WTC11 (cell line): ENCODE data around the gene MTCL1. TPM values are rescaled to one million over a fixed set of nuclear protein-coding genes. Genes with fewer than 3 reads are reported as not detected.

Experiments
- ATAC-seq: fragments of 200-7000 bp; cut with Tn5 transposase; 2 replicates; pipeline ENCODE4 v1.10.0; 2021; ENCODE audit warnings: mild to moderate bottlenecking, moderate library complexity
- CTCF ChIA-PET: fragments of 300-600 bp; sonication (Branson Sonifier 250); formaldehyde crosslinking; loops from one replicate; lab custom pipeline; 2021; ENCODE audit warnings: antibody characterized with exemption; lab: Charles Lee
- POLR2A ChIA-PET: fragments of 350-600 bp; sonication (Branson Sonifier 250); formaldehyde crosslinking; loops from one replicate; lab custom pipeline; 2021; ENCODE audit warnings: antibody characterized with exemption; lab: Charles Lee
- DNase-seq: peaks from one replicate; pipeline ENCODE4 v3.0.0; 2021; ENCODE audit warnings: low spot score
- H3K27ac Mint-ChIP-seq: 2 replicates; pipeline ENCODE4 v1.8.0; 2021; ENCODE audit warnings: mixed read lengths
- H3K27me3 Mint-ChIP-seq: 2 replicates; pipeline ENCODE4 v1.8.0; 2021; ENCODE audit warnings: low read depth, mild to moderate bottlenecking, moderate library complexity, mixed read lengths
- H3K36me3 Mint-ChIP-seq: 2 replicates; pipeline ENCODE4 v1.8.0; 2021; ENCODE audit warnings: mixed read lengths
- H3K4me1 Mint-ChIP-seq: 2 replicates; pipeline ENCODE4 v1.8.0; 2022; ENCODE audit warnings: mixed read lengths
- H3K4me3 Mint-ChIP-seq: 2 replicates; pipeline ENCODE4 v1.8.0; 2021; ENCODE audit warnings: mild to moderate bottlenecking, moderate library complexity, mixed read lengths
- H3K9me3 Mint-ChIP-seq: 2 replicates; pipeline ENCODE4 v1.8.0; 2021; ENCODE audit warnings: mixed read lengths
- EMX1 ChIP-seq: fragments of 250-450 bp; sonication (Bioruptor Pico); IDR thresholded peaks from 2 replicates; pipeline ENCODE4 v1.8.0; 2021; ENCODE audit warnings: mild to moderate bottlenecking
- FOXK1 ChIP-seq: sonication (generic); formaldehyde crosslinking; IDR thresholded peaks from 2 replicates; pipeline ENCODE4 v1.8.0; 2022; ENCODE audit warnings: mild to moderate bottlenecking, moderate library complexity, missing genetic modification reagents
- FOXP1 ChIP-seq: sonication (generic); formaldehyde crosslinking; IDR thresholded peaks from 2 replicates; pipeline ENCODE4 v1.8.0; 2022; ENCODE audit warnings: missing genetic modification reagents, mild to moderate bottlenecking, moderate library complexity, borderline replicate concordance
- MYBL2 ChIP-seq: sonication (generic); formaldehyde crosslinking; IDR thresholded peaks from 2 replicates; pipeline ENCODE4 v1.8.1; 2023; ENCODE audit warnings: mild to moderate bottlenecking, moderate library complexity, missing genetic modification reagents
- NFATC4 ChIP-seq: fragments of 250-450 bp; sonication (Bioruptor Pico); IDR thresholded peaks from 2 replicates; pipeline ENCODE4 v1.9.0; 2021; ENCODE audit warnings: mild to moderate bottlenecking
- RORB ChIP-seq: fragments of 250-450 bp; sonication (Bioruptor Pico); IDR thresholded peaks from 2 replicates; pipeline ENCODE4 v1.9.0; 2021; ENCODE audit warnings: mild to moderate bottlenecking
- SOX15 ChIP-seq: fragments of 250-450 bp; sonication (Bioruptor Pico); IDR thresholded peaks from 2 replicates; pipeline ENCODE4 v1.9.0; 2021; ENCODE audit warnings: mild to moderate bottlenecking
- SP1 ChIP-seq: sonication (generic); formaldehyde crosslinking; conservative IDR thresholded peaks from 2 replicates; pipeline ENCODE4 v1.8.1; 2022; ENCODE audit warnings: missing genetic modification reagents
- TEAD1 ChIP-seq: sonication (generic); formaldehyde crosslinking; IDR thresholded peaks from 2 replicates; pipeline ENCODE4 v1.8.0; 2022; ENCODE audit warnings: mild to moderate bottlenecking, missing genetic modification reagents
- ZNF219 ChIP-seq: sonication (generic); formaldehyde crosslinking; IDR thresholded peaks from 2 replicates; pipeline ENCODE4 v1.8.0; 2023; ENCODE audit warnings: missing genetic modification reagents, mild to moderate bottlenecking, borderline replicate concordance
- ZNF423 ChIP-seq: fragments of 250-450 bp; sonication (Bioruptor Pico); IDR thresholded peaks from 2 replicates; pipeline ENCODE4 v2.1.2; 2022; ENCODE audit warnings: mild to moderate bottlenecking, moderate library complexity
- ZNF671 ChIP-seq: fragments of 250-450 bp; sonication (Bioruptor Pico); IDR thresholded peaks from 2 replicates; pipeline ENCODE4 v1.8.0; 2021; ENCODE audit warnings: mild to moderate bottlenecking
- total RNA-seq: library from RNA; stranded (reverse); gene quantifications from 3 replicates; pipeline ENCODE4 v1.2.3, GENCODE V29; 2021
- TF ChIP-seq, protein P1 (sequence below): fragments of 250-450 bp; sonication (Bioruptor Pico); IDR thresholded peaks from 2 replicates; pipeline ENCODE4 v1.9.0; 2021; ENCODE audit warnings: mild to moderate bottlenecking
- TF ChIP-seq, protein P2 (sequence below): sonication (generic); formaldehyde crosslinking; IDR thresholded peaks from 2 replicates; pipeline ENCODE4 v1.8.0; 2022; ENCODE audit warnings: missing genetic modification reagents
- TF ChIP-seq, protein P3 (sequence below): sonication (generic); formaldehyde crosslinking; IDR thresholded peaks from 2 replicates; pipeline ENCODE4 v1.8.0; 2022; ENCODE audit warnings: mild to moderate bottlenecking, missing genetic modification reagents
- TF ChIP-seq, protein P4 (sequence below): sonication (generic); formaldehyde crosslinking; IDR thresholded peaks from 2 replicates; pipeline ENCODE4 v1.8.0; 2022; ENCODE audit warnings: mild to moderate bottlenecking, missing genetic modification reagents
- TF ChIP-seq, protein P5 (sequence below): sonication (generic); formaldehyde crosslinking; IDR thresholded peaks from 2 replicates; pipeline ENCODE4 v1.8.0; 2022; ENCODE audit warnings: mild to moderate bottlenecking, missing genetic modification reagents
- TF ChIP-seq, protein P6 (sequence below): sonication (generic); formaldehyde crosslinking; IDR thresholded peaks from 2 replicates; pipeline ENCODE4 v1.8.1; 2023; ENCODE audit warnings: mild to moderate bottlenecking, missing genetic modification reagents

MTCL1 gene
- total RNA-seq, 1 experiment from 2014 or later = 64.3 TPM

DNA sequence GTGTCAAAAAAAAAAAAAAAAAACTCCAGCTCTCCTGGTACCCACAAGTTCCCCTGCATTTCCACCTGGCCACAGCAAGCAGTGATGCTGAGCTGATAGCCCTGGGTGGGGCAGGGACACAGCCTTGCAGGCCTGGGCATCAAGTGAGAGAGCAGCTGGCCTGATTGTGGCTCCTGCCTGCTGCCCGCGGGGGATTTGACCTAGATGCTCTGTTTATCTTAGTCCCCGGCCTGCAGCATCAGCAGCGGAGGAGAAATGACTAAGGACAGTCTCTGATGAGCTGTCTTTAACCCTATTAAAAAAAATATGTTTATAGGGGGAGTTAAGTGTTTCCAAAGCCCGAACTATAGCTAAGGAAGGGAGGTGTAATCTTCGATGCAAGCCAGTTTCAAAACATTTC is 102.6 kb downstream of the MTCL1 start:
- Mint-ChIP-seq H3K4me3 (no peak overlapping the region), H3K27ac (no peak overlapping the region), H3K27me3 (no peaks in the 10 kb centered on the region), H3K4me1 (peaks cover 7% of the 10 kb centered on the region), H3K36me3 (peaks cover 37% of the 10 kb centered on the region), H3K9me3 (no peaks in the 10 kb centered on the region)
- TF ChIP-seq TEAD1 (no peak), SOX15 (CRISPR knock-in tag) (no peak), SP1 (CRISPR knock-in tag) (no peak), MYBL2 (no peak), EMX1 (CRISPR knock-in tag) (no peak), NFATC4 (CRISPR knock-in tag) (no peak), ZNF423 (CRISPR knock-in tag) (no peak), RORB (CRISPR knock-in tag) (no peak), ZNF671 (CRISPR knock-in tag) (no peak), FOXP1 (CRISPR knock-in tag) (no peak), FOXK1 (CRISPR knock-in tag) (no peak), ZNF219 (no peak)
- TF ChIP-seq, protein P1, sequence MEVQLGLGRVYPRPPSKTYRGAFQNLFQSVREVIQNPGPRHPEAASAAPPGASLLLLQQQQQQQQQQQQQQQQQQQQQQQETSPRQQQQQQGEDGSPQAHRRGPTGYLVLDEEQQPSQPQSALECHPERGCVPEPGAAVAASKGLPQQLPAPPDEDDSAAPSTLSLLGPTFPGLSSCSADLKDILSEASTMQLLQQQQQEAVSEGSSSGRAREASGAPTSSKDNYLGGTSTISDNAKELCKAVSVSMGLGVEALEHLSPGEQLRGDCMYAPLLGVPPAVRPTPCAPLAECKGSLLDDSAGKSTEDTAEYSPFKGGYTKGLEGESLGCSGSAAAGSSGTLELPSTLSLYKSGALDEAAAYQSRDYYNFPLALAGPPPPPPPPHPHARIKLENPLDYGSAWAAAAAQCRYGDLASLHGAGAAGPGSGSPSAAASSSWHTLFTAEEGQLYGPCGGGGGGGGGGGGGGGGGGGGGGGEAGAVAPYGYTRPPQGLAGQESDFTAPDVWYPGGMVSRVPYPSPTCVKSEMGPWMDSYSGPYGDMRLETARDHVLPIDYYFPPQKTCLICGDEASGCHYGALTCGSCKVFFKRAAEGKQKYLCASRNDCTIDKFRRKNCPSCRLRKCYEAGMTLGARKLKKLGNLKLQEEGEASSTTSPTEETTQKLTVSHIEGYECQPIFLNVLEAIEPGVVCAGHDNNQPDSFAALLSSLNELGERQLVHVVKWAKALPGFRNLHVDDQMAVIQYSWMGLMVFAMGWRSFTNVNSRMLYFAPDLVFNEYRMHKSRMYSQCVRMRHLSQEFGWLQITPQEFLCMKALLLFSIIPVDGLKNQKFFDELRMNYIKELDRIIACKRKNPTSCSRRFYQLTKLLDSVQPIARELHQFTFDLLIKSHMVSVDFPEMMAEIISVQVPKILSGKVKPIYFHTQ (CRISPR knock-in tag) = no peak
- TF ChIP-seq, protein P2, sequence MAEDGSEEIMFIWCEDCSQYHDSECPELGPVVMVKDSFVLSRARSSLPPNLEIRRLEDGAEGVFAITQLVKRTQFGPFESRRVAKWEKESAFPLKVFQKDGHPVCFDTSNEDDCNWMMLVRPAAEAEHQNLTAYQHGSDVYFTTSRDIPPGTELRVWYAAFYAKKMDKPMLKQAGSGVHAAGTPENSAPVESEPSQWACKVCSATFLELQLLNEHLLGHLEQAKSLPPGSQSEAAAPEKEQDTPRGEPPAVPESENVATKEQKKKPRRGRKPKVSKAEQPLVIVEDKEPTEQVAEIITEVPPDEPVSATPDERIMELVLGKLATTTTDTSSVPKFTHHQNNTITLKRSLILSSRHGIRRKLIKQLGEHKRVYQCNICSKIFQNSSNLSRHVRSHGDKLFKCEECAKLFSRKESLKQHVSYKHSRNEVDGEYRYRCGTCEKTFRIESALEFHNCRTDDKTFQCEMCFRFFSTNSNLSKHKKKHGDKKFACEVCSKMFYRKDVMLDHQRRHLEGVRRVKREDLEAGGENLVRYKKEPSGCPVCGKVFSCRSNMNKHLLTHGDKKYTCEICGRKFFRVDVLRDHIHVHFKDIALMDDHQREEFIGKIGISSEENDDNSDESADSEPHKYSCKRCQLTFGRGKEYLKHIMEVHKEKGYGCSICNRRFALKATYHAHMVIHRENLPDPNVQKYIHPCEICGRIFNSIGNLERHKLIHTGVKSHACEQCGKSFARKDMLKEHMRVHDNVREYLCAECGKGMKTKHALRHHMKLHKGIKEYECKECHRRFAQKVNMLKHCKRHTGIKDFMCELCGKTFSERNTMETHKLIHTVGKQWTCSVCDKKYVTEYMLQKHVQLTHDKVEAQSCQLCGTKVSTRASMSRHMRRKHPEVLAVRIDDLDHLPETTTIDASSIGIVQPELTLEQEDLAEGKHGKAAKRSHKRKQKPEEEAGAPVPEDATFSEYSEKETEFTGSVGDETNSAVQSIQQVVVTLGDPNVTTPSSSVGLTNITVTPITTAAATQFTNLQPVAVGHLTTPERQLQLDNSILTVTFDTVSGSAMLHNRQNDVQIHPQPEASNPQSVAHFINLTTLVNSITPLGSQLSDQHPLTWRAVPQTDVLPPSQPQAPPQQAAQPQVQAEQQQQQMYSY (CRISPR knock-in tag) = no peak
- TF ChIP-seq, protein P3, sequence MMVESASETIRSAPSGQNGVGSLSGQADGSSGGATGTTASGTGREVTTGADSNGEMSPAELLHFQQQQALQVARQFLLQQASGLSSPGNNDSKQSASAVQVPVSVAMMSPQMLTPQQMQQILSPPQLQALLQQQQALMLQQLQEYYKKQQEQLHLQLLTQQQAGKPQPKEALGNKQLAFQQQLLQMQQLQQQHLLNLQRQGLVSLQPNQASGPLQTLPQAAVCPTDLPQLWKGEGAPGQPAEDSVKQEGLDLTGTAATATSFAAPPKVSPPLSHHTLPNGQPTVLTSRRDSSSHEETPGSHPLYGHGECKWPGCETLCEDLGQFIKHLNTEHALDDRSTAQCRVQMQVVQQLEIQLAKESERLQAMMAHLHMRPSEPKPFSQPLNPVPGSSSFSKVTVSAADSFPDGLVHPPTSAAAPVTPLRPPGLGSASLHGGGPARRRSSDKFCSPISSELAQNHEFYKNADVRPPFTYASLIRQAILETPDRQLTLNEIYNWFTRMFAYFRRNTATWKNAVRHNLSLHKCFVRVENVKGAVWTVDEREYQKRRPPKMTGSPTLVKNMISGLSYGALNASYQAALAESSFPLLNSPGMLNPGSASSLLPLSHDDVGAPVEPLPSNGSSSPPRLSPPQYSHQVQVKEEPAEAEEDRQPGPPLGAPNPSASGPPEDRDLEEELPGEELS (CRISPR knock-in tag) = no peak
- TF ChIP-seq, protein P4, sequence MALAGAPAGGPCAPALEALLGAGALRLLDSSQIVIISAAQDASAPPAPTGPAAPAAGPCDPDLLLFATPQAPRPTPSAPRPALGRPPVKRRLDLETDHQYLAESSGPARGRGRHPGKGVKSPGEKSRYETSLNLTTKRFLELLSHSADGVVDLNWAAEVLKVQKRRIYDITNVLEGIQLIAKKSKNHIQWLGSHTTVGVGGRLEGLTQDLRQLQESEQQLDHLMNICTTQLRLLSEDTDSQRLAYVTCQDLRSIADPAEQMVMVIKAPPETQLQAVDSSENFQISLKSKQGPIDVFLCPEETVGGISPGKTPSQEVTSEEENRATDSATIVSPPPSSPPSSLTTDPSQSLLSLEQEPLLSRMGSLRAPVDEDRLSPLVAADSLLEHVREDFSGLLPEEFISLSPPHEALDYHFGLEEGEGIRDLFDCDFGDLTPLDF (CRISPR knock-in tag) = no peak
- TF ChIP-seq, protein P5, sequence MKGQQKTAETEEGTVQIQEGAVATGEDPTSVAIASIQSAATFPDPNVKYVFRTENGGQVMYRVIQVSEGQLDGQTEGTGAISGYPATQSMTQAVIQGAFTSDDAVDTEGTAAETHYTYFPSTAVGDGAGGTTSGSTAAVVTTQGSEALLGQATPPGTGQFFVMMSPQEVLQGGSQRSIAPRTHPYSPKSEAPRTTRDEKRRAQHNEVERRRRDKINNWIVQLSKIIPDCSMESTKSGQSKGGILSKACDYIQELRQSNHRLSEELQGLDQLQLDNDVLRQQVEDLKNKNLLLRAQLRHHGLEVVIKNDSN = no peak
- TF ChIP-seq, protein P6, sequence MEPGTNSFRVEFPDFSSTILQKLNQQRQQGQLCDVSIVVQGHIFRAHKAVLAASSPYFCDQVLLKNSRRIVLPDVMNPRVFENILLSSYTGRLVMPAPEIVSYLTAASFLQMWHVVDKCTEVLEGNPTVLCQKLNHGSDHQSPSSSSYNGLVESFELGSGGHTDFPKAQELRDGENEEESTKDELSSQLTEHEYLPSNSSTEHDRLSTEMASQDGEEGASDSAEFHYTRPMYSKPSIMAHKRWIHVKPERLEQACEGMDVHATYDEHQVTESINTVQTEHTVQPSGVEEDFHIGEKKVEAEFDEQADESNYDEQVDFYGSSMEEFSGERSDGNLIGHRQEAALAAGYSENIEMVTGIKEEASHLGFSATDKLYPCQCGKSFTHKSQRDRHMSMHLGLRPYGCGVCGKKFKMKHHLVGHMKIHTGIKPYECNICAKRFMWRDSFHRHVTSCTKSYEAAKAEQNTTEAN (CRISPR knock-in tag) = no peak
- CTCF ChIA-PET = interaction anchor here (1.3 kb wide), 1 partner anchor 154 kb away, joined by 4 read pairs; no protein-coding TSS in a partner anchor
- no peak for DNase-seq
- no peak for ATAC-seq
- POLR2A ChIA-PET = no interaction called here
